A673 (cell line): ENCODE data around the gene BOD1L1.
A peak's percentile ranks its signal among the peaks of the same experiment; 100 is the strongest.

Source experiments
- CTCF ChIP-seq: fragments of 300-800, 200-600 bp; sonication (generic); conservative IDR thresholded peaks from 2 replicates; pipeline ENCODE4 v1.5.1; 2017; ENCODE audit warnings: low read depth, mild to moderate bottlenecking, antibody characterized with exemption, low read length, moderate library complexity, mixed read lengths
- EZH2 ChIP-seq: fragments of 200-600 bp; sonication (generic); IDR thresholded peaks from 2 replicates; pipeline ENCODE4 v1.6.1; 2017; ENCODE audit warnings: borderline replicate concordance, low read depth, mild to moderate bottlenecking, mixed read lengths, antibody characterized with exemption, low read length; ENCODE audit not compliant: poor library complexity, severe bottlenecking

- TF ChIP-seq CTCF (peak; percentile 93), EZH2 (no peak)
These were observed 78.5 kb downstream of the BOD1L1 start for GRCh38 chr4:13548984-13549546.
